Activated CD8-positive, alpha-beta memory T cell treated with anti-CD3 and anti-CD28 coated beads, Interleukin-2, amount 50 U/mL, for 24 hours (primary cell): ENCODE results near the gene CFAP97.

Experiments
- DNase-seq: peaks from one replicate; pipeline ENCODE4 v3.0.0-alpha.2; 2020; ENCODE audit errors: extremely low read depth

CFAP97 gene

DNA sequence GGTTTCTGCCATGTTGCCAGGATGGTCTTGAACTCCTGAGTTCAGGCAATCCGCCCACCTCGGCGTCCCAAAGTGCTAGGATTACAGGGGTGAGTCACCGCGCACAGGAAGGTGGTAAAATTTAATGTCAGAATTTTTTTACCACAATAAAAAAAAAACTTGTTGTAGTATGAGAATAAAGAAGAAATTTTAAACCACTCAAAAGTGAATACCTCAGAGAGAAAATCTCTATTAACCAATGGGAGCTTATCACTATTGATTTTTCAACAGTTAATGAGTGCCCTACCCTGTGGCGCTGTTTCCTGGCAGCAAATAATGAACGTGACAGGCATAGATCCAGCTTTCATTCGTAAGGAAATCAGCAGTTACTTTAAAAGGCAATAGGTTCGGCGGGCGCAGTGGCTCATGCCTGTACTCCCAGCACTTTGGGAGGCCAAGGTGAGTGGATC lies 93.4 kb downstream of the CFAP97 start:
- no peak for DNase-seq

DNA sequence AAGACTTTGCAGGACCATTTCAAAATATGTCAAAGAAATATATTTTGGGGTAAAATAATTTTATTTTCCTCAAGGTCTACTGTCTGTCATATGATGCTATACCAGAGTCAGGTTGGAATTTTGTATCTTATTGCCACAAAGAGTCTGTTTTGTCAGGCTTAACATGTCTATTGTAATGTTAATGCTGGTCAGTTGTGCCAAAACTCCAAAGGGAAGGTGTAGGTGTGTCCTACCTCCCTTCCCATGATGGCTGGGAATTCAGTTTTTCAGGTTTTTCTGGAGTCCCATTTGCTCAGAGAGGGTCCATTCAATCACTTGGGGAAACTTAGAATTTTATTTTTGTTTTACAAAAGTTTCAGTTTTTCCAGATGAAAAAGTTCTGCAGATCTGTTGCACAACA lies 94.1 kb downstream of the CFAP97 start:
- no peak for DNase-seq
